Measurements from ENCODE around the gene SLC17A8. TPM values are rescaled to one million over a fixed set of nuclear protein-coding genes. Genes with fewer than 3 reads are reported as not detected.
"Not testable (repeated sequence)": the region's sequence is repeated elsewhere in the genome, so short reads cannot be mapped to it uniquely, and the experiment has no call there.

Gene SLC17A8
- total and polyA plus RNA-seq, 5 donors: 0.02 to 0.09 TPM; not detected in 3

DNA sequence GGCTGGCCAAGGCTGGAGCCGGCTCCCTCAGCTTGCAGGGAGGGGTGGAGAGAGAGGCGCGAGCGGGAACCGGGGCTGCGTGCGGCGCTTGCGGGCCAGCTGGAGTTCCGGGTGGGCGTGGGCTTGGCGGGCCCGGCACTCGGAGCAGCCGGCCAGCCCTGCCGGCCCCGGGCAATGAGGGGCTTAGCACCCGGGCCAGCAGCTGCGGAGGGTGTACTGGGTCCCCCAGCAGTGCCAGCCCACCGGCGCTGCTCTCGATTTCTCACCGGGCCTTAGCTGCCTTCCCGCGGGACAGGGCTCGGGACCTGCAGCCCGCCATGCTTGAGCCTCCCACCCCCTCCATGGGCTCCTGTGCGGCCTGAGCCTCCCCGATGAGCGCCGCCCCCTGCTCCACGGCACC is 73.4 kb downstream of the SLC17A8 start:
- H3K4me1 ChIP-seq (ENCODE audit: control insufficient read depth, insufficient read depth, low read length); DNase-seq; H3K27ac ChIP-seq (ENCODE audit: low read length); intact Hi-C loops (cut with DNase I); H3K27me3 ChIP-seq (ENCODE audit: control insufficient read depth, insufficient read depth); ATAC-seq; H3K4me3 ChIP-seq (ENCODE audit: low read length); H3K9me3 ChIP-seq (ENCODE audit: control insufficient read depth, low read length): not testable (repeated sequence)
- WGBS: 98% methylated on average over 28 of the region's 32 CpGs

DNA sequence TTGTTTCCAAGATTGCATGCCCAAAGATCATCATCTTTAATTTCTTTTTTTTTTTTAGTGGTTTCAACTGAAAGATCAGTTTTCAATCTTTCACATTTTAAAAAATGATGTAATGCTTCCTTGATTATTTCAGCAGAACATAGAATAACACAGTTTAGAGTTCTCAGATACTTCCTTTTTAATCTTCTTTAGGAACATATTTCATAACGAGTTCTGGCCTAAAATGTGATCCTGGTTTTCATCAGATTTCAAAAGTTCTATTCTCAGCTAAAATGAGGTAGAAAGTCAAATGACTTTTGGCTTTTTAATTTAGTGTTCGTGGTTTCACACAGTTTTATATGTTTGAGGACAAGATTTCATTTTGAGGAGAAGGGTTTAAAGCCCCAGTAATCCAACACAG is 76.8 kb downstream of the SLC17A8 start:
- intact Hi-C loops (cut with DNase I): no loop called here
- no peak for DNase-seq
- H3K4me3 ChIP-seq (ENCODE audit: low read length): no peak overlapping the region
- no peak overlapping the region for H3K27ac ChIP-seq (ENCODE audit: low read length)
- no peaks in the 10 kb centered on the region for H3K4me1 ChIP-seq (ENCODE audit: control insufficient read depth, insufficient read depth, low read length)
- H3K27me3 ChIP-seq (ENCODE audit: control insufficient read depth, insufficient read depth): no peaks in the 10 kb centered on the region
- no peak for ATAC-seq
- 28% methylated on average over 2 of the region's 2 CpGs for WGBS
- no peaks in the 10 kb centered on the region for H3K9me3 ChIP-seq (ENCODE audit: control insufficient read depth, low read length)

DNA sequence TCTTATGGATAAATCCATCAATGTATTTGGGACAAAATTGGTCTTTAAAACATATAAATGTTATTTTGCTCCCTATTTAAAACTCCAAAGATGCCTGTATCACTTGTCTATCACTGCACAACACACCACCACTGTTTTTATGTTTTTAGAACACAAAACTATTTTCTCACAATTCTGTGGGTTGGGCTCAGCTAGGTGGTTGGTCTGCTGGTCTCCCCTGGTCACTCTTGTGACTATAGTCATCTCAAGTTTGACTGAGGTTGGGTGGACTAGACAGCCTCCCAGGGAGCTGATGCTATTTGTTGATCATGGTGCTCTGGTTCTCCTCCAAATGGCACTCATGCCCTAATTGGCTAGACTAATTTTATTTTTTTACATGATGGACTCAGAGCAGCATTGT is 77.3 kb downstream of the SLC17A8 start:
- H3K9me3 ChIP-seq (ENCODE audit: control insufficient read depth, low read length): no peaks in the 10 kb centered on the region
- intact Hi-C loops (cut with DNase I): no loop called here
- DNase-seq (no peak), ATAC-seq (no peak)
- H3K4me3 ChIP-seq (ENCODE audit: low read length): no peak overlapping the region
- H3K27ac ChIP-seq (ENCODE audit: low read length): no peak overlapping the region
- no peaks in the 10 kb centered on the region for H3K27me3 ChIP-seq (ENCODE audit: control insufficient read depth, insufficient read depth)
- H3K4me1 ChIP-seq (ENCODE audit: control insufficient read depth, insufficient read depth, low read length): no peaks in the 10 kb centered on the region

DNA sequence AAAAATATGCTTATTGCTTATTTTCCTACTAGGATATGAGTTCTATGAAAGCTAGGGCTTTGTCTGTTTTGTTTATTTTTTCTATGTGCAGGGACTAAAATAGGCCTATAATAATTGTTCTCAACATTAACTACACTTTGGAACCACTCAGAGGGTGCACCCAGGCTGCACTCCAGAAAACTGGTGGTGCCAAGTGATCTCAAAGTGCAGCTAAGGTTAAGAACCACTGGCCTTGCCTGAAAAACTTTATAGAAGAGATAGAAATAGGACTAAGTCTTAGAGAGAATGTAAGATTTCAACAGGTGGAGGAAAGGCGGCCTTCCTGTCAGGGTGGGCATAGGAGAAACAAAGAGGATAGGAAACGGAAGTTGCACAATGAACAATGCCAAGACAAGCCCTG is 79.1 kb downstream of the SLC17A8 start:
- WGBS: 65% methylated on average over 2 of the region's 2 CpGs

DNA sequence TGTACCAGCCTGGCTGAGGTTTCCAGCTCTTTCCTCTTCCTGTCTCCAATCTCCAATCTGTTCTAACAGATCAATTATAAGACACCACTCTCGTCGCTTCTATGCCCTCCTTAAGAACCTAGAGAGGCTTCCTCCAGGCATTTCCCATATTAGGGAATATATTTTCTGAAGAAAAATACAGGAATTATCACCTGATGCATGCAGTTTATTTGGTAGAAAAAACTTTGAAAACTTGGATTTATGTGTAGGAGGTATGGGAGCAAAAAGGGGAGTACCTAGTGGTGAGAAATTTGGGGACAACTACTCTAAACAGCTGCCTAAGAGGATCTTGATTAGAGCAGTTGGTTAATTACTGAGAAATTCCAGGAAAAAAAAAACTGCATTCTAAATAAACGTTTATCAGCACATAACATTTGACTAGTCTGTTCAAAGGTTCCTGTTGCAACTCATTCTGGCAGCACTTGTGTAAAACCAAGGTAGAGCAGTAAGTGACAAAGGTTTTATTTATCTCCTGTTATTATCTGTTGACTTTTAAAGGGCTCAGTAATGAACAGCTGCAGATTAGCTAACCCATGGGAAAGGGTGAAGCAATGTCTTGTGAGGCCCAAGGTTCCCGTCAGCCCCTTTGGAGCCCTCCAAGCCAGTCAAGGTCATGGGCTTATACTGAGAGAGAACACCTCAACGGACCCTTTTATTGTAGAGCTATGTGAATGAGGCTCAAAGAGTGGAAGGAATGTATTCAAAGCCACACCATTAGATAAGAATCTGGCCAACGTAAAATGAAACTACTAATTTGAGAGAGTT is 80.4 kb downstream of the SLC17A8 start:
- H3K9me3 ChIP-seq (ENCODE audit: control insufficient read depth, low read length): no peaks in the 10 kb centered on the region
- H3K27me3 ChIP-seq (ENCODE audit: control insufficient read depth, insufficient read depth): no peaks in the 10 kb centered on the region
- ATAC-seq (no peak), DNase-seq (no peak)
- WGBS: 59% methylated on average over 6 of the region's 6 CpGs
- H3K4me1 ChIP-seq (ENCODE audit: control insufficient read depth, insufficient read depth, low read length): no peaks in the 10 kb centered on the region
- H3K27ac ChIP-seq (ENCODE audit: low read length): no peak overlapping the region
- intact Hi-C loops (cut with DNase I): no loop called here
- H3K4me3 ChIP-seq (ENCODE audit: low read length): no peak overlapping the region

More for the DNA sequence above, 79.1 kb downstream of the SLC17A8 start:
- Histone ChIP-seq H3K27ac (ENCODE audit: low read length) (no peak overlapping the region), H3K27me3 (ENCODE audit: control insufficient read depth, insufficient read depth) (no peaks in the 10 kb centered on the region), H3K4me3 (ENCODE audit: low read length) (no peak overlapping the region), H3K9me3 (ENCODE audit: control insufficient read depth, low read length) (no peaks in the 10 kb centered on the region), H3K4me1 (ENCODE audit: control insufficient read depth, insufficient read depth, low read length) (no peaks in the 10 kb centered on the region)
- intact Hi-C loops (cut with DNase I): no loop called here
- no peak for DNase-seq
- ATAC-seq: no peak

DNA sequence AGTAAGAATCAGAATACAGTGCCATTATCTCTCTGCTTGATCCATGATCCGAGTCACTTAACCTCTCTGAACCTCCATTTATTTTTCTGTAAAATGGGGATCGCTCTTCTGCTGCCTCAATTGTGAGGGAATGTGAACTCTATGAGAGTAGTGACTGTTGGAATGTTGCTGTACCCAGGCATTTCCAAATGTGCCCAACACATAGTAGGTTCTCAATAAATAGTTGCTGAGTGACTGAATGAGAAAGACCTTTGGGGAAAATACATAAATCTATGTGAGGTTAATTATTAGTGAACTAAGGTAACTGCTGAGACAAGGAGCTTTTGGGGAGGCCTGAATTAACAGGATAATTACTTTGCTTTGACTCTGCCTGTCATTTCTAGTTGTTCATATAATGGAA is 82.9 kb downstream of the SLC17A8 start:
- Histone ChIP-seq H3K4me1 (ENCODE audit: control insufficient read depth, insufficient read depth, low read length) (no peaks in the 10 kb centered on the region), H3K27me3 (ENCODE audit: control insufficient read depth, insufficient read depth) (no peaks in the 10 kb centered on the region), H3K9me3 (ENCODE audit: control insufficient read depth, low read length) (no peaks in the 10 kb centered on the region), H3K27ac (ENCODE audit: low read length) (no peak overlapping the region), H3K4me3 (ENCODE audit: low read length) (no peak overlapping the region)
- WGBS: 87% methylated on average over 2 of the region's 2 CpGs
- intact Hi-C loops (cut with DNase I): no loop called here
- DNase-seq (no peak), ATAC-seq (no peak)

DNA sequence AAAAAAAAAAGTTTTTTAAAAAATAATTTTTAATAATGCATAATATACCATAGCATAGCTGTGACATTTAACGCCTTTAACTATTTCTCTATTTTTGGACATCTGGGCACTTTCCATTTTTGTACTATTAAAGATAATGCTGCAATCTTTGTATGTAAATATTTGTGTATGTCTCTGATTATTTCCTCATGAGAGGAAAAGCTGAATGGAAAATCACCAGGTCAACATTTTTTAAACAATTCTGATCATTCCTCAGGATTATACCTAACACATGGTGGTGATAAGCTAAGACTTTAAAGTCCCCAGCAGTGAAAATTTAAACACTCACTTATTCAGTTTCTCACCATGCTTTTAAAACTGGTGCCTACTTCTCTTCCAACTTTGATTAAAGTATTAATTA is 85.5 kb downstream of the SLC17A8 start:
- whole genome bisulfite sequencing: 84% methylated on average over 1 of the region's 1 CpG

DNA sequence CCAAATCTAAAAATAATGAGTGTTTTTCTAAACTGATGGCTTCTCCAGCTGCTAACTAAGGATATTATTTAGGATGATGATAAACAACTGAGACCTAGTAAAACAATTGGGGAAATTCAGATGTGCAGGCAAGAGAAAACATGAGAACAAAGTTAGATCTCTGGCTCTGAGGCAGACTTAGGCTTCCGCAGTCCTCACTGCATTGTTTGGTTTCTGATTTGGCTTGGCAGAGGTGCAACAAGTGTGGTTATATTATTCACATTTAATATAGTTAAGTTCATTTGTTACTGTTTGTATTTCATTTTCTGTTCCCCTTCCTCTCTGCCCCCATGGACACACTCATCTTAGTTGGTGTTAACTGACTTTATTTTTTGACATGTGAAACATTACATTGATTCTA is 86.6 kb downstream of the SLC17A8 start:
- Histone ChIP-seq H3K27me3 (ENCODE audit: control insufficient read depth, insufficient read depth) (no peaks in the 10 kb centered on the region), H3K4me1 (ENCODE audit: control insufficient read depth, insufficient read depth, low read length) (no peaks in the 10 kb centered on the region), H3K9me3 (ENCODE audit: control insufficient read depth, low read length) (no peaks in the 10 kb centered on the region), H3K27ac (ENCODE audit: low read length) (no peak overlapping the region), H3K4me3 (ENCODE audit: low read length) (no peak overlapping the region)
- DNase-seq (no peak), ATAC-seq (no peak)
- WGBS: 58% methylated on average over 1 of the region's 1 CpG
- intact Hi-C loops (cut with DNase I): no loop called here

More for the DNA sequence above, 85.5 kb downstream of the SLC17A8 start:
- intact Hi-C loops (cut with DNase I): no loop called here
- DNase-seq (no peak), ATAC-seq (no peak)
- Histone ChIP-seq H3K4me3 (ENCODE audit: low read length) (no peak overlapping the region), H3K27me3 (ENCODE audit: control insufficient read depth, insufficient read depth) (no peaks in the 10 kb centered on the region), H3K9me3 (ENCODE audit: control insufficient read depth, low read length) (no peaks in the 10 kb centered on the region), H3K27ac (ENCODE audit: low read length) (no peak overlapping the region), H3K4me1 (ENCODE audit: control insufficient read depth, insufficient read depth, low read length) (no peaks in the 10 kb centered on the region)

DNA sequence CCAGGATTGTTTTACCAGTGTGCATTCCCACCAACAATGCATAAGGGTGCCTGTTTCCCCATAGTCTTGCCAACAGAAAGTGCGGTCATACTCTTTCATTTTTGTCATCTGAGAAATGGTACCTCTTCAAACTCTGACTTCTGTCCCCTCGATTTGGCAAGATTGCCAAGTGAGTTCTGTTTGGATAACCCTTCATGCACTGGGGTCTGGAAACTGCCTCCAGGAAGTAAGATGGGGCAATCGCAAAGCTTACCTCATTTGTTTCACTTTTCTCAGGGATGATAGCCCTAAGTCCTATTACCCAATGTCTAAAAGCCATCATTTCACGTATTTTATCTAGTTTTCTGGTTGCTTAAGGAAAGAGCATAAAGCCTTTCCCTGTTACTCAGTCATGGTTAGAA is 88.2 kb downstream of the SLC17A8 start:
- DNase-seq (no peak), ATAC-seq (peak in 1 of 2 donors; percentile 47)
- no peaks in the 10 kb centered on the region for H3K9me3 ChIP-seq (ENCODE audit: control insufficient read depth, low read length)
- intact Hi-C loops (cut with DNase I): no loop called here
- no peaks in the 10 kb centered on the region for H3K27me3 ChIP-seq (ENCODE audit: control insufficient read depth, insufficient read depth)
- H3K4me1 ChIP-seq (ENCODE audit: control insufficient read depth, insufficient read depth, low read length): no peaks in the 10 kb centered on the region
- no peak overlapping the region for H3K27ac ChIP-seq (ENCODE audit: low read length)
- no peak overlapping the region for H3K4me3 ChIP-seq (ENCODE audit: low read length)
- WGBS: 54% methylated on average over 4 of the region's 4 CpGs

DNA sequence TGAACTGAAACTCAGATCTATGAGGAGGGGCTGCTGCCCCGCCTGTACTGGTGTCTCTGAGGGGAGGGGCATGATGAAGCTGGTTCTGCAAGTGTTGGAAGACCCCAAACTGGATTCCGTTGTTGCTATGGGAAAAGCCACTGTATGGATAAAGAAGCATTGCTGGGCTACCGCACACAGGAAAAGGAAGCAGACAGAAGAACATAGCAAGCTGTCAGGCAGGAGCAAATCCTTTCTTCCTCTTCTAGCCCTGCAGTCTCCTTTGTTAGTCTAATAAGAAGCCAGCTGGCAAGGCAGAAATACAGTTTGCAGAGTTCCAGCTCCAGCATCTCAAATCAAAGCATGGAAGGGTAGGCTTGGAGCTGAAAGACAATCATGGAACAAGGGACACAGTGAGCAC is 90.5 kb downstream of the SLC17A8 start:
- H3K4me3 ChIP-seq (ENCODE audit: low read length): no peak overlapping the region
- WGBS: 19% methylated on average over 3 of the region's 3 CpGs
- no peaks in the 10 kb centered on the region for H3K9me3 ChIP-seq (ENCODE audit: control insufficient read depth, low read length)
- no peaks in the 10 kb centered on the region for H3K4me1 ChIP-seq (ENCODE audit: control insufficient read depth, insufficient read depth, low read length)
- no peak overlapping the region for H3K27ac ChIP-seq (ENCODE audit: low read length)
- intact Hi-C loops (cut with DNase I): no loop called here
- ATAC-seq (no peak), DNase-seq (no peak)
- no peaks in the 10 kb centered on the region for H3K27me3 ChIP-seq (ENCODE audit: control insufficient read depth, insufficient read depth)

DNA sequence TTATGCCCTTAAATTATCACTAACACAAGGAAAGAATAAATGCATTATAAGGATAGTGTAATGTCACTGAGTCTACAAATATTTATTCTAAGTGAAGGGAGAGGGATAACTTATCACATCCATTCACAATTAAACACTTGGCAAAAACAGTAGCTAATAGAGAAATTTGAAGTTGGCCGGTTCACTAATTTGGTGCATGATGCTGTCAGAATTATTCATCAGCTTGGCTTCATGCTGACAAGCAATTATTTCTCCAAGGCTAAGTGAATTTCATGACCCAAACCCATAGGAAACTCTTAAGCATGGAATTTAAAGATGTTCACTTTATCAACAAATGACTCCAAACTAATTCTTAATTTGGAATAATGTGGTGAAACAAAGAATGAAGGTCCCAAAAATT is 91.8 kb downstream of the SLC17A8 start:
- H3K4me3 ChIP-seq (ENCODE audit: low read length): no peak overlapping the region
- H3K4me1 ChIP-seq (ENCODE audit: control insufficient read depth, insufficient read depth, low read length): no peaks in the 10 kb centered on the region
- H3K27ac ChIP-seq (ENCODE audit: low read length): no peak overlapping the region
- no peak for DNase-seq
- intact Hi-C loops (cut with DNase I): no loop called here
- H3K9me3 ChIP-seq (ENCODE audit: control insufficient read depth, low read length): no peaks in the 10 kb centered on the region
- WGBS: 58% methylated on average over 1 of the region's 1 CpG
- ATAC-seq: no peak
- no peaks in the 10 kb centered on the region for H3K27me3 ChIP-seq (ENCODE audit: control insufficient read depth, insufficient read depth)

DNA sequence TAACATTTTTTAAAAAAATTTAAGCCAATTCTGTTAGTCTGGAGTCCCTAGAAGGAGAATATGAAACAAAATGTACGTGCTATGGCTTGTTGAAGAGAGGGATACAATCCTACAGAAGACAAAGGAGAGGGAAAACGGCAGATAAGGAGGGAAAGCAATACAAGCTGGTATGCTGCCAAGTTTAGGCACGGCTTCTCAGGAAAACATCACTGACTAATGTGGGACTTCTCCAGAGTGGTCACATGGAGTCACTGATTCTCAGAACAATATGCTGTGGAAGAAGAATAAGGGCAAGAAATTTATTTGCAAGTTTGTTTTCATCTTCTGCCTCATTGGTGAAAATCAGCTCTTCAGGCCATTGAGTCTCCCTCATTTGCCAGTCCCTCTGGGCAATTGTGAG is 93.9 kb downstream of the SLC17A8 start:
- 30% methylated on average over 3 of the region's 3 CpGs for WGBS
- Histone ChIP-seq H3K4me3 (ENCODE audit: low read length) (no peak overlapping the region), H3K4me1 (ENCODE audit: control insufficient read depth, insufficient read depth, low read length) (no peaks in the 10 kb centered on the region), H3K27me3 (ENCODE audit: control insufficient read depth, insufficient read depth) (no peaks in the 10 kb centered on the region), H3K9me3 (ENCODE audit: control insufficient read depth, low read length) (no peaks in the 10 kb centered on the region), H3K27ac (ENCODE audit: low read length) (no peak overlapping the region)
- ATAC-seq (no peak), DNase-seq (no peak)
- intact Hi-C loops (cut with DNase I): no loop called here
